GM12878 (cell line): ENCODE data around the gene ZACN. TPM values are rescaled to one million over a fixed set of nuclear protein-coding genes. Genes with fewer than 3 reads are reported as not detected.

ENCODE experiments used
- ATAC-seq: fragments of 200-7000 bp; cut with Tn5 transposase; 3 replicates; pipeline ENCODE4 v1.9.1; 2020; ENCODE audit warnings: mild to moderate bottlenecking, moderate library complexity
- BruUV-seq: library from RNA; stranded (reverse); fragments of 400-500 nt; replicated peaks from 2 replicates; lab custom pipeline; 2021; lab: Mats Ljungman, UMichigan
- CTCF ChIA-PET: fragments of 300-600 bp; sonication (Branson Sonifier 250); formaldehyde crosslinking; extraction: SDS; loops from one replicate; lab custom pipeline; 2021; ENCODE audit warnings: inconsistent platforms; lab: Yijun Ruan, JAX
- POLR2A ChIA-PET: fragments of 350-600 bp; formaldehyde crosslinking; extraction: SDS; loops from one replicate; lab custom pipeline; 2021; ENCODE audit warnings: inconsistent platforms; lab: Charles Lee
- RAD21 ChIA-PET: fragments of 300-600 bp; sonication (Branson Sonifier 250); formaldehyde crosslinking; loops from one replicate; lab custom pipeline; 2023; ENCODE audit warnings: antibody characterized with exemption; ENCODE audit not compliant: unreplicated experiment; lab: Charles Lee
- SMC1A ChIA-PET: fragments of 300-600 bp; sonication (Branson Sonifier 250); formaldehyde crosslinking; loops from one replicate; lab custom pipeline; 2023; ENCODE audit not compliant: unreplicated experiment, uncharacterized antibody; lab: Charles Lee
- DNase-seq: peaks from one replicate; pipeline ENCODE4 v3.0.0-alpha.2; 2011; ENCODE audit warnings: low read depth, low spot score
- FAIRE-seq: peaks from 3 replicates; lab custom pipeline; 2011; peaks lifted over from hg19 to GRCh38; lab: Jason Lieb, UNC
- H2AFZ ChIP-seq: 2 replicates; pipeline ENCODE4 v1.6.0; 2011; ENCODE audit warnings: low read depth, low read length, control low read depth; ENCODE audit not compliant: control insufficient read depth
- H3K27ac ChIP-seq: 2 replicates; pipeline ENCODE4 v1.5.1; 2011; ENCODE audit warnings: control low read depth; ENCODE audit not compliant: control insufficient read depth, insufficient read depth
- H3K27me3 ChIP-seq, 2 experiments: replicated peaks in 1 of 2; 2 replicates each; pipeline versions ENCODE4 v1.6.0 to v1.6.1; 2011; ENCODE audit warnings: low read length in 1 of 2; ENCODE audit not compliant: control insufficient read depth in 2 of 2, insufficient read depth in 2 of 2
- H3K36me3 ChIP-seq, 2 experiments: 2 replicates each; pipeline ENCODE4 v1.5.1; 2011; ENCODE audit warnings: low read length in 1 of 2; ENCODE audit not compliant: control insufficient read depth in 2 of 2, insufficient read depth in 2 of 2
- H3K4me1 ChIP-seq: 2 replicates; pipeline ENCODE4 v1.6.1; 2011; ENCODE audit warnings: mild to moderate bottlenecking, low read length, moderate library complexity, mixed read lengths; ENCODE audit not compliant: control insufficient read depth, insufficient read depth
- H3K4me2 ChIP-seq: 2 replicates; pipeline ENCODE4 v1.6.0; 2011; ENCODE audit warnings: control low read depth; ENCODE audit not compliant: control insufficient read depth, insufficient read depth
- H3K4me3 ChIP-seq: fragments of 200-600 bp; sonication (generic); 2 replicates; pipeline ENCODE4 v1.5.1; 2016
- H3K79me2 ChIP-seq: 2 replicates; pipeline ENCODE4 v1.6.0; 2011; ENCODE audit warnings: low read length; ENCODE audit not compliant: control insufficient read depth, insufficient read depth
- H3K9ac ChIP-seq: 2 replicates; pipeline ENCODE4 v1.8.0; 2011; ENCODE audit warnings: low read length, control low read depth, mixed read lengths; ENCODE audit not compliant: control insufficient read depth, insufficient read depth
- H3K9me3 ChIP-seq: replicated peaks from 3 replicates; pipeline ENCODE4 v1.5.1; 2011; ENCODE audit warnings: mild to moderate bottlenecking, low read length; ENCODE audit not compliant: control insufficient read depth, insufficient read depth
- H4K20me1 ChIP-seq: 2 replicates; pipeline ENCODE4 v1.6.0; 2011; ENCODE audit not compliant: control insufficient read depth, insufficient read depth
- IKZF2 ChIP-seq, 2 experiments: fragments of 450-650 bp; IDR thresholded peaks; 2 replicates each; pipeline ENCODE4 v1.6.1; 2017; ENCODE audit warnings: mild to moderate bottlenecking in 2 of 2, moderate library complexity in 2 of 2
- MXI1 ChIP-seq: fragments of 150-350 bp; IDR thresholded peaks from 2 replicates; pipeline ENCODE4 v1.6.1; 2011; ENCODE audit warnings: low read depth, mild to moderate bottlenecking, inconsistent platforms, low read length, improper control_type of control experiment
- MYB ChIP-seq: fragments of 150-350 bp; IDR thresholded peaks from 2 replicates; pipeline ENCODE4 v1.6.1; 2014; ENCODE audit warnings: mild to moderate bottlenecking, low read depth, low read length, borderline replicate concordance
- NFIC ChIP-seq: IDR thresholded peaks from 2 replicates; pipeline ENCODE4 v1.6.1; 2012; ENCODE audit warnings: low read depth, mild to moderate bottlenecking, inconsistent platforms, low read length, moderate library complexity
- POU2F2 ChIP-seq: IDR thresholded peaks from 3 replicates; pipeline ENCODE4 v1.6.1; 2011; ENCODE audit warnings: low read depth, mild to moderate bottlenecking, low read length, borderline replicate concordance
- RAD21 ChIP-seq: IDR thresholded peaks from 2 replicates; pipeline ENCODE4 v1.6.1; 2011; ENCODE audit warnings: mild to moderate bottlenecking, low read depth, low read length, moderate library complexity; ENCODE audit not compliant: insufficient read depth
- SUPT20H ChIP-seq: IDR thresholded peaks from 2 replicates; pipeline ENCODE4 v1.6.1; 2011; ENCODE audit warnings: low read depth, mild to moderate bottlenecking, low read length, moderate library complexity, borderline replicate concordance; ENCODE audit not compliant: control insufficient read depth
- TCF12 ChIP-seq: IDR thresholded peaks from 2 replicates; pipeline ENCODE4 v1.6.1; 2011; ENCODE audit warnings: low read depth, mild to moderate bottlenecking, low read length
- TCF3 ChIP-seq: IDR thresholded peaks from 2 replicates; pipeline ENCODE4 v1.6.1; 2012; ENCODE audit warnings: low read depth, mild to moderate bottlenecking, low read length, borderline replicate concordance; ENCODE audit not compliant: insufficient read depth
- ZNF217 ChIP-seq: fragments of 450-650 bp; IDR thresholded peaks from 2 replicates; pipeline ENCODE4 v1.6.1; 2017; ENCODE audit warnings: antibody characterized with exemption, mild to moderate bottlenecking
- WGBS: methylation state at CpG from one replicate; pipeline ENCODE4 v1.1.6; 2016; ENCODE audit warnings: low lambda C conversion rate; ENCODE audit not compliant: insufficient replicate concordance, insufficient coverage; ENCODE audit errors: missing lambda C conversion rate; 5-methylcytosine and 5-hydroxymethylcytosine counted together
- in situ Hi-C: fragments of 300-500 bp; cut with MboI; formaldehyde crosslinking; loops from 9 replicates; pipeline ENCODE4 v1.14.3; 2018; ENCODE audit warnings: mixed read lengths
- intact Hi-C: fragments of 100-400 bp; cut with micrococcal nuclease; formaldehyde crosslinking; loops from one replicate; pipeline ENCODE4 v1.14.2; 2022; ENCODE audit not compliant: unreplicated experiment
- polyA plus RNA-seq, 11 experiments: library from polyadenylated mRNA; depleted of rRNA in 4 of 11; unstranded in 6 of 11; stranded (reverse) in 5 of 11; fragments of >200 nt; fragmentation: Nextera tagmentation in 4 of 11; fragmentation: Illumina TruSeq in 1 of 11; extraction: Ambion mirVana in 4 of 11; extraction: Trizol in 1 of 11; gene quantifications; 1 replicate in 1 of 11; 2 replicates in 10 of 11; pipeline versions ENCODE4 v1.2.1 to v1.2.3, GENCODE V29; 2011 to 2016; ENCODE audit warnings: inconsistent platforms in 2 of 11, missing spikeins in 2 of 11, low read depth in 1 of 11
- total RNA-seq, 4 experiments: library from RNA; depleted of rRNA in 3 of 4; stranded (reverse); fragments of >200 nt in 3 of 4; fragmentation: Illumina TruSeq in 1 of 4; extraction: Trizol in 1 of 4; gene quantifications; 2 replicates each; pipeline versions ENCODE4 v1.2.1 to v1.2.3, GENCODE V29; 2013 to 2021
- TF ChIP-seq, protein P1 (sequence below): fragments of 450-650 bp; formaldehyde crosslinking; IDR thresholded peaks from 2 replicates; pipeline ENCODE4 v1.5.0; 2022; ENCODE audit warnings: mild to moderate bottlenecking, missing genetic modification characterization

Gene ZACN
- total and polyA plus RNA-seq, 10 of the 15 experiments (the other 5 are each of a cell fraction or from before 2014, with no cell fraction given): 0.06 to 11.3 (median 0.47) TPM; not detected in 2

DNA sequence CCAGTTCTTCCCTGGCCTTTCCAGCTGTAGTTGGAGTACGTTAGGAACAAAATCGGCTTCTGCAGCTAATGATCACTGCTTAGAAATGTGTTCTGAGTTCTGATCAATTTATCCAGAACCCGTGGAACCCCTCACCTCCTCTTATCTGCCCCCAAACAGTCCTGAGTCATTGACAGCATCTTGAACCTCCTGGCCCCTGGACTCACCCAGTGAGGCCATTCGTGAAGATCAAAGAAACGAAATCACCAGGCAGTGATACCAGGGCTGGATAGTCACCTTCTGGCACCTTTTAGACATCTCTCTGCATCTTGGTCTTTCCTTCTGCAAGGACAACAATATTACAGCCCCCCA is 41.7 kb downstream of the ZACN start:
- H3K79me2 ChIP-seq: no peaks in the 10 kb centered on the region
- in situ Hi-C loops (loop anchor here (5.0 kb wide), 1 partner anchor 162 kb away; no protein-coding TSS in a partner anchor), intact Hi-C loops (loop anchor here (1.0 to 10.0 kb wide), 3 partner anchors 62 to 264 kb away; partner anchors contain the start of gene SPHK1)
- FAIRE-seq (no peak), DNase-seq (no peak), ATAC-seq (no peak)
- BruUV-seq: no TSS peak
- H2AFZ ChIP-seq: no peak overlapping the region
- ChIA-PET RAD21 (interaction anchor here (0.9 to 9.9 kb wide), 6 partner anchors 60 to 177 kb away, joined by 3 to 149 read pairs (median 40); no protein-coding TSS in a partner anchor), CTCF (interaction anchor here (0.6 to 18.3 kb wide), 15 partner anchors 13 to 277 kb away, joined by 3 to 316 read pairs (median 4); no protein-coding TSS in a partner anchor)
- H3K27me3 ChIP-seq: no peaks in the 10 kb centered on the region
- no peak overlapping the region for H3K27ac ChIP-seq
- no peak overlapping the region for H3K9ac ChIP-seq
- H3K4me3 ChIP-seq: no peak overlapping the region
- H3K36me3 ChIP-seq: no peaks in the 10 kb centered on the region
- no peaks in the 10 kb centered on the region for H4K20me1 ChIP-seq
- no peaks in the 10 kb centered on the region for H3K9me3 ChIP-seq
- 61% methylated on average over 5 of the region's 5 CpGs for WGBS
- TF ChIP-seq TCF12 (no peak), ZNF217 (no peak), TCF3 (no peak), POU2F2 (no peak), MYB (no peak), NFIC (no peak), MXI1 (no peak), SUPT20H (no peak), RAD21 (no peak), IKZF2 (IDR thresholded peaks at IDR 0.05) (no peak)
- TF ChIP-seq, protein P1, sequence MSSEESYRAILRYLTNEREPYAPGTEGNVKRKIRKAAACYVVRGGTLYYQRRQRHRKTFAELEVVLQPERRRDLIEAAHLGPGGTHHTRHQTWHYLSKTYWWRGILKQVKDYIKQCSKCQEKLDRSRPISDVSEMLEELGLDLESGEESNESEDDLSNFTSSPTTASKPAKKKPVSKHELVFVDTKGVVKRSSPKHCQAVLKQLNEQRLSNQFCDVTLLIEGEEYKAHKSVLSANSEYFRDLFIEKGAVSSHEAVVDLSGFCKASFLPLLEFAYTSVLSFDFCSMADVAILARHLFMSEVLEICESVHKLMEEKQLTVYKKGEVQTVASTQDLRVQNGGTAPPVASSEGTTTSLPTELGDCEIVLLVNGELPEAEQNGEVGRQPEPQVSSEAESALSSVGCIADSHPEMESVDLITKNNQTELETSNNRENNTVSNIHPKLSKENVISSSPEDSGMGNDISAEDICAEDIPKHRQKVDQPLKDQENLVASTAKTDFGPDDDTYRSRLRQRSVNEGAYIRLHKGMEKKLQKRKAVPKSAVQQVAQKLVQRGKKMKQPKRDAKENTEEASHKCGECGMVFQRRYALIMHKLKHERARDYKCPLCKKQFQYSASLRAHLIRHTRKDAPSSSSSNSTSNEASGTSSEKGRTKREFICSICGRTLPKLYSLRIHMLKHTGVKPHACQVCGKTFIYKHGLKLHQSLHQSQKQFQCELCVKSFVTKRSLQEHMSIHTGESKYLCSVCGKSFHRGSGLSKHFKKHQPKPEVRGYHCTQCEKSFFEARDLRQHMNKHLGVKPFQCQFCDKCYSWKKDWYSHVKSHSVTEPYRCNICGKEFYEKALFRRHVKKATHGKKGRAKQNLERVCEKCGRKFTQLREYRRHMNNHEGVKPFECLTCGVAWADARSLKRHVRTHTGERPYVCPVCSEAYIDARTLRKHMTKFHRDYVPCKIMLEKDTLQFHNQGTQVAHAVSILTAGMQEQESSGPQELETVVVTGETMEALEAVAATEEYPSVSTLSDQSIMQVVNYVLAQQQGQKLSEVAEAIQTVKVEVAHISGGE (CRISPR knock-in tag): no peak
- TF ChIP-seq, all 136 proteins: peak for 0
- POLR2A ChIA-PET: interaction anchor here (0.5 to 0.9 kb wide), 3 partner anchors 159 to 604 kb away, joined by 3 to 5 read pairs (median 3); no protein-coding TSS in a partner anchor
- peaks cover 6% of the 10 kb centered on the region for H3K4me1 ChIP-seq
- SMC1A ChIA-PET: interaction anchor here (0.7 to 9.0 kb wide), 4 partner anchors 10 to 159 kb away, joined by 3 to 77 read pairs (median 28); no protein-coding TSS in a partner anchor
- no peak overlapping the region for H3K4me2 ChIP-seq
